Measurements from ENCODE around the gene CAPN13. TPM values are rescaled to one million over a fixed set of nuclear protein-coding genes. Genes with fewer than 3 reads are reported as not detected.

Gene CAPN13
- total RNA-seq, 2 donors from 2014 or later, result 5.6 to 21.3 TPM

DNA sequence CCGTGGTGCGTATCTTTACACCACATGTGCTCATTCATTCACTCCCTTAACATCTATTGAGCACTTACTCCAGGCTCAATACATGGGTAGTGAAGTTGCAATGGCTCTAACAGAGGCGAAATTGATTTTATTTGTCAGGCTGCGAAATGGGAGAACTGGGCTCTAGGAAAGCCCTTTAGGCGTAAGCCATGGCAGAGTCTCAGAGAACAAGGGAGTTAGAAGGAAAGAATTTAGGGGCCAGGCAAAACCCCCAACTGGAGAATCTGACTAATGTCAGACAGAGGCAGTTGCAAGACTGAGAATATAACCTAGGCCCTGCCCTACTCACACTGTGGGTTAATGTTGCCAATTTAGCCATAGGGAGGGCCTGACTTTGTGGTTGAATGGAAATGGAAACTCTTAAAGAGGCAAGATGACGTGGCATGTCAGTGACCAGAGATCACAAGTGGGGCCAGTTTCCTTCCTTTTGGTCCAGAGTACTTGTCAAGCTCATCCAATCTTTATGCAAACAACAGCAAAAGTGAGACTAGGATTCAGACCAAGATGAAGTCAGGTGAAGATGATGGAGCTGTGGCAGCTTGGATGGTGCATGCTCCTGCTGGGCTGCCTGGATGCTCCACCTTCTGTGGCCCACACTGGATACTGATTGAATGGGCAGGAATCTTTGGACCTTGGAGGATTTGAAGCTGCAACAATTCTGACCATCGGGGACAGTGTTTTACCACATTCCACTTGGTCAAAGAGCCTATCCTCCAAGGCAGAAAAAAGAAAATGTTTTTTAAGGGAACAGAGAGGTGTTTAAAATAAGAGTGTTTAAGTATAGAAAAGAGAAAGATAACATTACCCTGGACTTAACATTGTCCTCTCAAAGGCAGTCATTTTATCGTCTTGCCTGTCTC, 92.2 kb downstream of the CAPN13 start:
- Histone ChIP-seq H3K36me3 (replicated peaks in 1 of 2; ENCODE audit: insufficient read depth in 1 of 2, low read depth in 2 of 2) (no peaks in the 10 kb centered on the region), H3K4me1 (peaks cover 7% of the 10 kb centered on the region), H3K9me3 (no peaks in the 10 kb centered on the region), H3K27me3 (no peaks in the 10 kb centered on the region), H3K4me3 (no peak overlapping the region), H3K27ac (no peak overlapping the region)
- intact Hi-C loops (cut with DNase I), result loop anchor here (5.0 to 10.0 kb wide), 3 partner anchors 150 to 617 kb away; no protein-coding TSS in a partner anchor
- TF ChIP-seq, protein P1, sequence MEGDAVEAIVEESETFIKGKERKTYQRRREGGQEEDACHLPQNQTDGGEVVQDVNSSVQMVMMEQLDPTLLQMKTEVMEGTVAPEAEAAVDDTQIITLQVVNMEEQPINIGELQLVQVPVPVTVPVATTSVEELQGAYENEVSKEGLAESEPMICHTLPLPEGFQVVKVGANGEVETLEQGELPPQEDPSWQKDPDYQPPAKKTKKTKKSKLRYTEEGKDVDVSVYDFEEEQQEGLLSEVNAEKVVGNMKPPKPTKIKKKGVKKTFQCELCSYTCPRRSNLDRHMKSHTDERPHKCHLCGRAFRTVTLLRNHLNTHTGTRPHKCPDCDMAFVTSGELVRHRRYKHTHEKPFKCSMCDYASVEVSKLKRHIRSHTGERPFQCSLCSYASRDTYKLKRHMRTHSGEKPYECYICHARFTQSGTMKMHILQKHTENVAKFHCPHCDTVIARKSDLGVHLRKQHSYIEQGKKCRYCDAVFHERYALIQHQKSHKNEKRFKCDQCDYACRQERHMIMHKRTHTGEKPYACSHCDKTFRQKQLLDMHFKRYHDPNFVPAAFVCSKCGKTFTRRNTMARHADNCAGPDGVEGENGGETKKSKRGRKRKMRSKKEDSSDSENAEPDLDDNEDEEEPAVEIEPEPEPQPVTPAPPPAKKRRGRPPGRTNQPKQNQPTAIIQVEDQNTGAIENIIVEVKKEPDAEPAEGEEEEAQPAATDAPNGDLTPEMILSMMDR (IDR thresholded peaks at IDR 0.05), result no peak
- no peak for TF ChIP-seq POLR2A (IDR thresholded peaks at IDR 0.05)
- ATAC-seq, result no peak
- no peak for DNase-seq
- 59 to 64% methylated on average over 8 of the region's 8 CpGs for WGBS, 2 donors

DNA sequence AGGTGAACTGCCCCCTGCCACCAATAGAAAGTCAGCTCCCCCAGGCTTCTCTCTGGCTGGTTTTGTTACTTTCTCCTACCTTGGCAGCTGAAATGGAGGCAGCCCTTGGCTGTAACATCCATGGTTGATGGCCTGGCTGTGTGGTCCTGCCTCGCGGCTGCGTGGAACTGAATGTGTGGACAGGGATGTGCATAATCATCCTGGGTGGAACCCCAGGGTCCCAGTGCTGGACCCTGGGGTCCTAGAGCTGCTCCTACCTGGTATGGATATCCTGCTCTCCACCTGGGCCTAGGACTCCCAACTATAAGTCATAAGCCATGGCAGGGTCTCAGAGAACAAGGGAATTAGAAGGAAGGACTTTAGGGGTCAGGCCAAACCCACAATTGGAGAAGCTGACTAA, 93.5 kb downstream of the CAPN13 start:
- no peaks in the 10 kb centered on the region for H3K9me3 ChIP-seq
- no peaks in the 10 kb centered on the region for H3K36me3 ChIP-seq (replicated peaks in 1 of 2; ENCODE audit: insufficient read depth in 1 of 2, low read depth in 2 of 2)
- ATAC-seq, result no peak
- no peaks in the 10 kb centered on the region for H3K27me3 ChIP-seq
- TF ChIP-seq POLR2A (IDR thresholded peaks at IDR 0.05), result no peak
- TF ChIP-seq, protein P1 (IDR thresholded peaks at IDR 0.05), result no peak
- DNase-seq, result no peak
- no peak overlapping the region for H3K27ac ChIP-seq
- intact Hi-C loops (cut with DNase I), result loop anchor here (5.0 to 10.0 kb wide), 2 partner anchors 151 to 459 kb away; no protein-coding TSS in a partner anchor
- peaks cover 7% of the 10 kb centered on the region for H3K4me1 ChIP-seq
- no peak overlapping the region for H3K4me3 ChIP-seq
- 95 to 97% methylated on average over 3 of the region's 3 CpGs for WGBS, 2 donors

DNA sequence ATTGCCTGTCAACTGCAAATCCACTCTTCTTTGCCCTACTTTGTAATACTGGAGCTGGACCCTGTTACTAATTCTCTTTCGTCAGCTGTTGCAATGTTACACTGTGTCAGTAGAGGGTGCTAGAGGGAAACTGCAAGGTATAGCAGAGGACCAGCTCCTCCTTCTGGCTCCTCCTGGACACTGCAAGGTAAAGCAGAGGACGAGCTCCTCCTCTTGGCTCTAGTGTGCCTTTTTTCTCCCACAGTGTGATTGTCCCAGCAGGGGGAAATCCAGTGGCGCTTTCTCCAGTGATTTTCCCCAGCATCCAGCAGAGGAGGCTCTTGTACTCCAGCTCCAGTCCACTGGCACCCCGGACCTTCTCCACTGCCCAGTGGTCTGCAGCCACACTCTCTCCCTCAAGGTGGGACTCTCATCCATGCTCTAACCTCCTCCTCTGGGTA, 95.6 kb downstream of the CAPN13 start:
- no peak overlapping the region for H3K27ac ChIP-seq
- peaks cover 7% of the 10 kb centered on the region for H3K4me1 ChIP-seq
- no peaks in the 10 kb centered on the region for H3K36me3 ChIP-seq (replicated peaks in 1 of 2; ENCODE audit: insufficient read depth in 1 of 2, low read depth in 2 of 2)
- no peak for TF ChIP-seq POLR2A (IDR thresholded peaks at IDR 0.05)
- TF ChIP-seq, protein P1 (IDR thresholded peaks at IDR 0.05), result peak; percentile 96 to 100 (median 100)
- no peaks in the 10 kb centered on the region for H3K27me3 ChIP-seq
- WGBS, 2 donors, result 15 to 25% methylated on average over 4 of the region's 4 CpGs
- peak; percentile 90 to 95 (median 93) for DNase-seq
- ATAC-seq, result peak; percentile 84
- intact Hi-C loops (cut with DNase I), result loop anchor here (5.0 to 10.0 kb wide), 2 partner anchors 153 to 461 kb away; no protein-coding TSS in a partner anchor
- no peaks in the 10 kb centered on the region for H3K9me3 ChIP-seq
- H3K4me3 ChIP-seq, result no peak overlapping the region

DNA sequence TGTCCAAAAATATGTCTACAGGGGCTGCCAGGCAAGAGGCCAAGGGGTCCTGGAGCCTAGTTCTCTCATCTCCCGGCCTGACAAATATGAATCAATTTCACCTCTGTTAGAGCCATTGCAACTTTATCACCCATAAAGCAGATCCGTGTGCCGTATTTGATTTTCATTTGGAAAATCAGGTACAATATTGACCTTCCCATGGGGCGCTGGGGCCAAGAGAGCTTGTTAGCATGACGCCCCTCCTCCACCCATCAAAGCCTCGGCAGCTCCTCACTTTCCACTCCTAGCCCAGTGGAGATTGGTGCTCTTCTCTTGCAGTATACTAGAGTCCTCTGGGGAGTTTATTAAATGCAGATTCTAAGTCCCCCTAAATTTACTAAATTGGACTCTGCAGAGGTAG, 96.8 kb downstream of the CAPN13 start:
- H3K27ac ChIP-seq, result no peak overlapping the region
- no peaks in the 10 kb centered on the region for H3K27me3 ChIP-seq
- intact Hi-C loops (cut with DNase I), result loop anchor here (5.0 to 10.0 kb wide), 2 partner anchors 154 to 462 kb away; no protein-coding TSS in a partner anchor
- TF ChIP-seq POLR2A (IDR thresholded peaks at IDR 0.05), result no peak
- TF ChIP-seq, protein P1 (IDR thresholded peaks at IDR 0.05), result no peak
- H3K36me3 ChIP-seq (replicated peaks in 1 of 2; ENCODE audit: insufficient read depth in 1 of 2, low read depth in 2 of 2), result no peaks in the 10 kb centered on the region
- DNase-seq (no peak), ATAC-seq (no peak)
- no peaks in the 10 kb centered on the region for H3K4me1 ChIP-seq
- WGBS, 2 donors, result 77 to 80% methylated on average over 6 of the region's 6 CpGs
- no peaks in the 10 kb centered on the region for H3K9me3 ChIP-seq
- no peak overlapping the region for H3K4me3 ChIP-seq
